Gastroesophageal sphincter (tissue), 4 donors: Measurements from ENCODE around the gene KPNA6. TPM values are rescaled to one million over a fixed set of nuclear protein-coding genes. Genes with fewer than 3 reads are reported as not detected.
"Not testable (repeated sequence)": the region's sequence is repeated elsewhere in the genome, so short reads cannot be mapped to it uniquely, and the experiment has no call there.

ENCODE experiments used
- ATAC-seq: fragments of 150-250 bp; one replicate; pipeline ENCODE4 v1.9.1; 2016; ENCODE audit warnings: mild to moderate bottlenecking, moderate library complexity
- H3K27ac ChIP-seq, 4 donors: fragments of 200-600 bp; sonication (generic) in 3 of 4; 1 replicate in 3 of 4; 2 replicates in 1 of 4; pipeline ENCODE4 v1.5.1; 2016 to 2019
- H3K27me3 ChIP-seq: fragments of 200-600 bp; sonication (generic); one replicate; pipeline ENCODE4 v1.5.1; 2019
- H3K36me3 ChIP-seq, 2 donors: fragments of 200-600 bp; sonication (generic); one replicate each; pipeline ENCODE4 v1.5.1; 2019; ENCODE audit warnings: control low read depth in 1 of 2
- H3K4me1 ChIP-seq, 3 donors: fragments of 200-600 bp; sonication (generic); 1 replicate in 2 of 3; 2 replicates in 1 of 3; pipeline ENCODE4 v1.5.1; 2016 to 2019; ENCODE audit warnings: control low read depth in 2 of 3
- H3K4me3 ChIP-seq, 2 donors: fragments of 200-600 bp; sonication (generic); one replicate each; pipeline ENCODE4 v1.5.1; 2019; ENCODE audit warnings: mild to moderate bottlenecking in 1 of 2, moderate library complexity in 1 of 2
- H3K9me3 ChIP-seq, 3 donors: fragments of 200-600 bp; sonication (generic); one replicate each; pipeline ENCODE4 v1.5.1; 2017 to 2019; ENCODE audit warnings: control low read depth in 2 of 3
- CTCF ChIP-seq, 4 experiments: fragments of 200-600 bp in 2 of 4; fragments of 450-650 bp in 2 of 4; sonication (generic) in 1 of 4; IDR thresholded peaks; one replicate each; pipeline ENCODE4 v1.5.1; 2017 to 2019; ENCODE audit warnings: antibody characterized with exemption in 4 of 4, mild to moderate bottlenecking in 2 of 4, moderate library complexity in 2 of 4
- EP300 ChIP-seq: sonication (generic); formaldehyde crosslinking; IDR thresholded peaks from one replicate; pipeline ENCODE4 v1.6.1; 2017; ENCODE audit warnings: antibody characterized with exemption, mild to moderate bottlenecking
- POLR2A ChIP-seq, 2 donors: fragments of 450-650 bp; IDR thresholded peaks; one replicate each; pipeline ENCODE4 v1.6.1; 2017; ENCODE audit warnings: antibody characterized with exemption in 2 of 2, mild to moderate bottlenecking in 2 of 2, moderate library complexity in 1 of 2
- POLR2AphosphoS5 ChIP-seq: sonication (generic); formaldehyde crosslinking; IDR thresholded peaks from one replicate; pipeline ENCODE4 v1.6.1; 2017; ENCODE audit warnings: antibody characterized with exemption
- WGBS, 2 donors: methylation state at CpG; one replicate each; pipeline ENCODE4 v1.1.5; 2018; ENCODE audit warnings: low coverage in 1 of 2; 5-methylcytosine and 5-hydroxymethylcytosine counted together
- total RNA-seq, 4 donors: library from RNA; depleted of rRNA; stranded (reverse); fragments of >200 nt; gene quantifications; one replicate each; pipeline ENCODE4 v1.1.0, GENCODE V29; 2016

The KPNA6 gene
- total RNA-seq, 4 donors from 2014 or later = 52.9 to 70.4 (median 57.6) TPM

- WGBS, 2 donors = 81 to 100% methylated on average over 1 to 5 of the region's 5 CpGs
- Histone ChIP-seq H3K36me3 (no peaks in the 10 kb centered on the region), H3K27ac (peak overlapping the region in 2 of 4 donors; percentile 1 to 50), H3K27me3 (no peaks in the 10 kb centered on the region), H3K4me1 (peaks cover 2 to 83% (median 17%) of the 10 kb centered on the region in 3 donors), H3K4me3 (no peak overlapping the region), H3K9me3 (no peaks in the 10 kb centered on the region)
- no peak for TF ChIP-seq CTCF (IDR thresholded peaks at IDR 0.05)
- TF ChIP-seq EP300 = no peak
- no peak for TF ChIP-seq POLR2A (IDR thresholded peaks at IDR 0.05)
- no peak for TF ChIP-seq POLR2AphosphoS5
- ATAC-seq = no peak
These were observed 7.6 kb downstream of the KPNA6 start for GRCh38 chr1:32115496-32115895.

- Histone ChIP-seq H3K4me3 (no peak overlapping the region), H3K36me3 (no peaks in the 10 kb centered on the region), H3K9me3 (no peaks in the 10 kb centered on the region), H3K4me1 (peaks cover 0 to 83% (median 10%) of the 10 kb centered on the region in 3 donors), H3K27ac (peak overlapping the region in 3 of 4 donors; percentile 49 to 57 (median 50)), H3K27me3 (no peaks in the 10 kb centered on the region)
- ATAC-seq = no peak
- 91 to 97% methylated on average over 4 of the region's 4 CpGs for WGBS, 2 donors
- TF ChIP-seq POLR2AphosphoS5 = no peak
- TF ChIP-seq POLR2A (IDR thresholded peaks at IDR 0.05) = no peak
- no peak for TF ChIP-seq EP300
- TF ChIP-seq CTCF (IDR thresholded peaks at IDR 0.05) = no peak
These were observed 8.7 kb downstream of the KPNA6 start for GRCh38 chr1:32116531-32116930.

- Histone ChIP-seq H3K27me3 (no peaks in the 10 kb centered on the region), H3K27ac (no peak overlapping the region), H3K4me3 (no peak overlapping the region), H3K36me3 (no peaks in the 10 kb centered on the region), H3K9me3 (no peaks in the 10 kb centered on the region), H3K4me1 (peaks cover 0 to 66% (median 6%) of the 10 kb centered on the region in 3 donors)
- ATAC-seq = no peak
- 27 to 40% methylated on average over 2 of the region's 5 CpGs for WGBS, 2 donors
- TF ChIP-seq EP300 = no peak
- TF ChIP-seq CTCF (IDR thresholded peaks at IDR 0.05) = no peak
- TF ChIP-seq POLR2A (IDR thresholded peaks at IDR 0.05) = no peak
- no peak for TF ChIP-seq POLR2AphosphoS5
These were observed 14.3 kb downstream of the KPNA6 start for GRCh38 chr1:32122151-32122550.

GRCh38 chr1:32123361-32123760 is 15.5 kb downstream of the KPNA6 start:
- H3K9me3 ChIP-seq, H3K36me3 ChIP-seq, H3K4me3 ChIP-seq, ATAC-seq, H3K27ac ChIP-seq, H3K27me3 ChIP-seq: not testable (repeated sequence)
- H3K4me1 ChIP-seq = peaks cover 0 to 68% (median 6%) of the 10 kb centered on the region in 3 donors
- WGBS, 2 donors = no CpG with 5 or more reads among the region's 2 CpGs

GRCh38 chr1:32125313-32125712 is 17.5 kb downstream of the KPNA6 start:
- H3K27me3 ChIP-seq = no peaks in the 10 kb centered on the region
- H3K27ac ChIP-seq = no peak overlapping the region
- peaks cover 0 to 2% of the 10 kb centered on the region in 2 donors for H3K36me3 ChIP-seq
- H3K9me3 ChIP-seq = no peaks in the 10 kb centered on the region
- no peak for TF ChIP-seq CTCF (IDR thresholded peaks at IDR 0.05)
- 77 to 88% methylated on average over 8 of the region's 8 CpGs for WGBS, 2 donors
- ATAC-seq = no peak
- H3K4me1 ChIP-seq = peaks cover 0 to 63% (median 6%) of the 10 kb centered on the region in 3 donors
- H3K4me3 ChIP-seq = no peak overlapping the region
